ENCODE results near the gene COX6A1.

Gene COX6A1

GRCh38 chr12:120463712-120464111 lies 25.8 kb downstream of the COX6A1 start:
- Histone ChIP-seq H3K4me3 (ENCODE audit: low read length) (no peak overlapping the region), H3K36me3 (ENCODE audit: control insufficient read depth, low read length) (peaks cover 96% of the 10 kb centered on the region), H3K4me2 (ENCODE audit: low read length) (no peak overlapping the region), H4K20me1 (ENCODE audit: control insufficient read depth, insufficient read depth, low read depth, low read length) (peaks cover 41% of the 10 kb centered on the region), H3K4me1 (ENCODE audit: control insufficient read depth, low read length) (peaks cover 23% of the 10 kb centered on the region), H3K9me3 (ENCODE audit: control insufficient read depth, insufficient read depth, low read length) (no peaks in the 10 kb centered on the region), H3F3A (ENCODE audit: control insufficient read depth, insufficient read depth) (peaks cover 39% of the 10 kb centered on the region), H3K9me2 (replicated peaks; ENCODE audit: control insufficient read depth, low read length) (no peaks in the 10 kb centered on the region), H3K27me3 (ENCODE audit: control insufficient read depth, low read length) (no peaks in the 10 kb centered on the region), H3K27ac (ENCODE audit: low read depth, low read length) (no peak overlapping the region), H3K79me2 (ENCODE audit: control insufficient read depth, low read length) (peaks cover 73% of the 10 kb centered on the region)
- TF ChIP-seq EZH2phosphoT487 (IDR thresholded peaks at IDR 0.05; ENCODE audit: borderline replicate concordance, low read length) = no peak
- no peak for TF ChIP-seq CTCF (IDR thresholded peaks at IDR 0.05; ENCODE audit: low read depth, low read length, poor library complexity, severe bottlenecking)

GRCh38 chr12:120465756-120466155 lies 27.8 kb downstream of the COX6A1 start:
- Histone ChIP-seq H4K20me1 (ENCODE audit: control insufficient read depth, insufficient read depth, low read depth, low read length) (peaks cover 43% of the 10 kb centered on the region), H3K27me3 (ENCODE audit: control insufficient read depth, low read length) (no peaks in the 10 kb centered on the region), H3K9me2 (replicated peaks; ENCODE audit: control insufficient read depth, low read length) (no peaks in the 10 kb centered on the region), H3K4me1 (ENCODE audit: control insufficient read depth, low read length) (peaks cover 29% of the 10 kb centered on the region), H3K4me3 (ENCODE audit: low read length) (no peak overlapping the region), H3F3A (ENCODE audit: control insufficient read depth, insufficient read depth) (peaks cover 26% of the 10 kb centered on the region), H3K27ac (ENCODE audit: low read depth, low read length) (no peak overlapping the region), H3K9me3 (ENCODE audit: control insufficient read depth, insufficient read depth, low read length) (no peaks in the 10 kb centered on the region), H3K36me3 (ENCODE audit: control insufficient read depth, low read length) (peaks cover 84% of the 10 kb centered on the region), H3K79me2 (ENCODE audit: control insufficient read depth, low read length) (peaks cover 89% of the 10 kb centered on the region), H3K4me2 (ENCODE audit: low read length) (no peak overlapping the region)
- no peak for TF ChIP-seq CTCF (IDR thresholded peaks at IDR 0.05; ENCODE audit: low read depth, low read length, poor library complexity, severe bottlenecking)
- TF ChIP-seq EZH2phosphoT487 (IDR thresholded peaks at IDR 0.05; ENCODE audit: borderline replicate concordance, low read length) = no peak

- Histone ChIP-seq H3K4me1 (ENCODE audit: control insufficient read depth, low read length) (peaks cover 38% of the 10 kb centered on the region), H3K79me2 (ENCODE audit: control insufficient read depth, low read length) (peaks cover 94% of the 10 kb centered on the region), H3K9me3 (ENCODE audit: control insufficient read depth, insufficient read depth, low read length) (no peaks in the 10 kb centered on the region), H3K27me3 (ENCODE audit: control insufficient read depth, low read length) (no peaks in the 10 kb centered on the region), H3F3A (ENCODE audit: control insufficient read depth, insufficient read depth) (peaks cover 21% of the 10 kb centered on the region), H3K27ac (ENCODE audit: low read depth, low read length) (no peak overlapping the region), H3K9me2 (replicated peaks; ENCODE audit: control insufficient read depth, low read length) (no peaks in the 10 kb centered on the region), H3K4me2 (ENCODE audit: low read length) (peak overlapping the region; percentile 65), H4K20me1 (ENCODE audit: control insufficient read depth, insufficient read depth, low read depth, low read length) (peaks cover 43% of the 10 kb centered on the region), H3K36me3 (ENCODE audit: control insufficient read depth, low read length) (peaks cover 74% of the 10 kb centered on the region), H3K4me3 (ENCODE audit: low read length) (peak overlapping the region; percentile 18; the same call in 1 of the 2 replicates)
- peak; percentile 69 for TF ChIP-seq CTCF (IDR thresholded peaks at IDR 0.05; ENCODE audit: low read depth, low read length, poor library complexity, severe bottlenecking)
- TF ChIP-seq EZH2phosphoT487 (IDR thresholded peaks at IDR 0.05; ENCODE audit: borderline replicate concordance, low read length) = no peak
Observed at GRCh38 chr12:120466560-120467315, 28.8 kb downstream of the COX6A1 start.
